ENCODE measurements around the gene TPGS1.
"Not testable (repeated sequence)": the region's sequence is repeated elsewhere in the genome, so short reads cannot be mapped to it uniquely, and the experiment has no call there.

The TPGS1 gene

GRCh38 chr19:475360-475759, 31.9 kb upstream of the TPGS1 start:
- in situ Hi-C loops (cut with MboI; ENCODE audit: low sequenced_read_pairs), result no loop called here

GRCh38 chr19:478236-478903, 28.9 kb upstream of the TPGS1 start:
- in situ Hi-C loops (cut with MboI; ENCODE audit: low sequenced_read_pairs), result no loop called here

GRCh38 chr19:478976-479375, 28.3 kb upstream of the TPGS1 start:
- in situ Hi-C loops (cut with MboI; ENCODE audit: low sequenced_read_pairs), result no loop called here

GRCh38 chr19:480016-480855, 27.1 kb upstream of the TPGS1 start:
- in situ Hi-C loops (cut with MboI; ENCODE audit: low sequenced_read_pairs), result no loop called here

GRCh38 chr19:481100-481499, 26.2 kb upstream of the TPGS1 start:
- in situ Hi-C loops (cut with MboI; ENCODE audit: low sequenced_read_pairs), result not testable (repeated sequence)

- in situ Hi-C loops (cut with MboI; ENCODE audit: low sequenced_read_pairs), result no loop called here
Observed at GRCh38 chr19:482186-483041, 24.9 kb upstream of the TPGS1 start.

GRCh38 chr19:483332-484072, 23.8 kb upstream of the TPGS1 start:
- in situ Hi-C loops (cut with MboI; ENCODE audit: low sequenced_read_pairs), result no loop called here

- in situ Hi-C loops (cut with MboI; ENCODE audit: low sequenced_read_pairs), result no loop called here
Observed at GRCh38 chr19:484494-484893, 22.8 kb upstream of the TPGS1 start.

GRCh38 chr19:485077-485476, 22.2 kb upstream of the TPGS1 start:
- in situ Hi-C loops (cut with MboI; ENCODE audit: low sequenced_read_pairs), result no loop called here

GRCh38 chr19:485583-486236, 21.6 kb upstream of the TPGS1 start:
- in situ Hi-C loops (cut with MboI; ENCODE audit: low sequenced_read_pairs), result no loop called here

- in situ Hi-C loops (cut with MboI; ENCODE audit: low sequenced_read_pairs), result no loop called here
Observed at GRCh38 chr19:488505-489417, 18.5 kb upstream of the TPGS1 start.

- in situ Hi-C loops (cut with MboI; ENCODE audit: low sequenced_read_pairs), result no loop called here
Observed at GRCh38 chr19:489418-490196, 17.7 kb upstream of the TPGS1 start.

GRCh38 chr19:491146-491741, 16.1 kb upstream of the TPGS1 start:
- in situ Hi-C loops (cut with MboI; ENCODE audit: low sequenced_read_pairs), result no loop called here

- in situ Hi-C loops (cut with MboI; ENCODE audit: low sequenced_read_pairs), result no loop called here
Observed at GRCh38 chr19:492091-492531, 15.2 kb upstream of the TPGS1 start.

GRCh38 chr19:493391-494170, 13.7 kb upstream of the TPGS1 start:
- in situ Hi-C loops (cut with MboI; ENCODE audit: low sequenced_read_pairs), result no loop called here

- in situ Hi-C loops (cut with MboI; ENCODE audit: low sequenced_read_pairs), result no loop called here
Observed at GRCh38 chr19:494171-495080, 12.9 kb upstream of the TPGS1 start.
